K562 (cell line): ENCODE results near the gene ELF5. TPM values are rescaled to one million over a fixed set of nuclear protein-coding genes. Genes with fewer than 3 reads are reported as not detected.

Source experiments
- ATAC-seq: fragments of 200-7000 bp; cut with Tn5 transposase; 3 replicates; pipeline ENCODE4 v1.9.1; 2020; ENCODE audit warnings: moderate library complexity
- BruUV-seq: library from RNA; stranded (reverse); fragments of 400-500 nt; replicated peaks from 2 replicates; lab custom pipeline; 2021; lab: Mats Ljungman, UMichigan
- CTCF ChIA-PET: fragments of 300-600 bp; formaldehyde crosslinking; extraction: SDS; loops from one replicate; lab custom pipeline; 2021; ENCODE audit warnings: low intra/inter-chr PET ratio; lab: Yijun Ruan, JAX
- POLR2A ChIA-PET: fragments of 300-600, 350-650 bp; sonication (Branson Sonifier 250); formaldehyde crosslinking; extraction: SDS; loops from one replicate; lab custom pipeline; 2021; ENCODE audit warnings: antibody characterized with exemption, inconsistent platforms; lab: Yijun Ruan, JAX
- DNase-seq, 4 experiments: peaks; one replicate each; pipeline versions ENCODE4 v3.0.0 to v3.0.0-alpha.2; 2011 to 2018; ENCODE audit warnings: low spot score in 3 of 4, mixed read lengths in 3 of 4; ENCODE audit errors: extremely low read depth in 1 of 4
- FAIRE-seq: peaks from 2 replicates; lab custom pipeline; 2011; peaks lifted over from hg19 to GRCh38; lab: Jason Lieb, UNC
- H2AFZ ChIP-seq: 2 replicates; pipeline ENCODE4 v1.6.0; 2011; ENCODE audit warnings: low read depth, low read length, control low read depth, inconsistent platforms
- H3K27ac ChIP-seq: fragments of 200-600 bp; 3 replicates; pipeline ENCODE4 v1.8.0; 2011; ENCODE audit warnings: low read depth, mild to moderate bottlenecking, control low read depth, inconsistent platforms, low read length, moderate library complexity, mixed read lengths; ENCODE audit errors: extremely low read depth
- H3K27me3 ChIP-seq, 2 experiments: fragments of 300-600 bp in 1 of 2; 2 replicates in 1 of 2; 3 replicates in 1 of 2; pipeline versions ENCODE4 v1.6.0 to v1.8.0; 2011; ENCODE audit warnings: inconsistent platforms in 2 of 2, low read length in 2 of 2, mild to moderate bottlenecking in 1 of 2, mixed read lengths in 1 of 2, moderate library complexity in 1 of 2; ENCODE audit not compliant: control insufficient read depth in 2 of 2, insufficient read depth in 2 of 2
- H3K36me3 ChIP-seq: fragments of 300-600 bp; 3 replicates; pipeline ENCODE4 v1.8.0; 2011; ENCODE audit warnings: mild to moderate bottlenecking, low read length, inconsistent platforms; ENCODE audit not compliant: control insufficient read depth, insufficient read depth
- H3K4me1 ChIP-seq, 2 experiments: fragments of 200-600 bp in 1 of 2; replicated peaks in 1 of 2; 2 replicates in 1 of 2; 3 replicates in 1 of 2; pipeline versions ENCODE4 v1.5.1 to v1.8.0; 2011; ENCODE audit warnings: inconsistent platforms in 2 of 2, low read length in 2 of 2, mild to moderate bottlenecking in 1 of 2, mixed read lengths in 1 of 2, moderate library complexity in 1 of 2; ENCODE audit not compliant: control insufficient read depth in 2 of 2, insufficient read depth in 2 of 2
- H3K4me2 ChIP-seq: 2 replicates; pipeline ENCODE4 v1.6.1; 2011; ENCODE audit warnings: low read length, control low read depth, inconsistent platforms, mixed read lengths; ENCODE audit not compliant: insufficient read depth
- H3K4me3 ChIP-seq: fragments of 200-600 bp; sonication (generic), shearing (Covaris generic); 2 replicates; pipeline ENCODE4 v1.5.1; 2016; ENCODE audit warnings: control low read depth, inconsistent platforms
- H3K79me2 ChIP-seq: fragments of 200-600 bp; 3 replicates; pipeline ENCODE4 v1.8.0; 2011; ENCODE audit warnings: low read length, inconsistent platforms; ENCODE audit not compliant: control insufficient read depth, insufficient read depth
- H3K9ac ChIP-seq, 2 experiments: 2 replicates each; pipeline versions ENCODE4 v1.6.0 to v1.6.1; 2011; ENCODE audit warnings: low read depth in 2 of 2, low read length in 2 of 2, control low read depth in 1 of 2, inconsistent platforms in 1 of 2, mild to moderate bottlenecking in 1 of 2, mixed read lengths in 1 of 2; ENCODE audit not compliant: insufficient read depth in 1 of 2
- H3K9me1 ChIP-seq: one replicate; pipeline ENCODE4 v1.6.0; 2011; ENCODE audit warnings: inconsistent platforms, mild to moderate bottlenecking, low read length, moderate library complexity; ENCODE audit not compliant: control insufficient read depth, insufficient read depth
- H3K9me3 ChIP-seq: replicated peaks from 2 replicates; pipeline ENCODE4 v1.5.1; 2011; ENCODE audit warnings: low read depth, low read length, inconsistent platforms; ENCODE audit not compliant: control insufficient read depth, insufficient read depth
- H4K20me1 ChIP-seq: replicated peaks from 2 replicates; pipeline ENCODE4 v1.6.1; 2011; ENCODE audit warnings: low read length, inconsistent platforms, mixed read lengths; ENCODE audit not compliant: control insufficient read depth, insufficient read depth
- CBX3 ChIP-seq, 2 experiments: IDR thresholded peaks; 1 replicate in 1 of 2; 2 replicates in 1 of 2; pipeline ENCODE4 v1.6.1; 2012; ENCODE audit warnings: inconsistent platforms in 2 of 2, low read length in 2 of 2, borderline replicate concordance in 1 of 2, control low read depth in 1 of 2
- CBX5 ChIP-seq: IDR thresholded peaks from 2 replicates; pipeline ENCODE4 v1.6.1; 2014; ENCODE audit warnings: low read depth, borderline replicate concordance
- CXXC5 ChIP-seq: fragments of 250-450 bp; sonication (Bioruptor Pico); IDR thresholded peaks from 2 replicates; pipeline ENCODE4 v1.8.0; 2022; ENCODE audit warnings: inconsistent platforms, mild to moderate bottlenecking, moderate library complexity
- EWSR1 ChIP-seq: fragments of 450-650 bp; IDR thresholded peaks from 2 replicates; pipeline ENCODE4 v1.6.1; 2018; ENCODE audit warnings: borderline replicate concordance, mild to moderate bottlenecking, low read depth, moderate library complexity; ENCODE audit not compliant: partially characterized antibody
- FOXA3 ChIP-seq, 2 experiments: fragments of 450-650 bp in 1 of 2; sonication (generic) in 1 of 2; formaldehyde crosslinking; IDR thresholded peaks in 1 of 2; conservative IDR thresholded peaks in 1 of 2; 2 replicates each; pipeline versions ENCODE4 v1.4.0 to v1.8.0; 2020 to 2022; ENCODE audit warnings: mild to moderate bottlenecking in 2 of 2, missing genetic modification reagents in 1 of 2
- GABPB1 ChIP-seq: sonication (generic); formaldehyde crosslinking; IDR thresholded peaks from 2 replicates; pipeline ENCODE4 v1.8.0; 2022; ENCODE audit warnings: mild to moderate bottlenecking, missing genetic modification reagents
- GTF2A2 ChIP-seq: IDR thresholded peaks from 2 replicates; pipeline ENCODE4 v1.6.1; 2016; ENCODE audit warnings: mild to moderate bottlenecking, missing genetic modification characterization, missing compliant biosample characterization
- HDGF ChIP-seq: fragments of 450-650 bp; IDR thresholded peaks from 2 replicates; pipeline ENCODE4 v1.6.1; 2016
- KLF13 ChIP-seq: fragments of 450-650 bp; IDR thresholded peaks from 2 replicates; pipeline ENCODE4 v1.6.1; 2016; ENCODE audit warnings: missing genetic modification characterization, low read depth, mild to moderate bottlenecking, missing compliant biosample characterization, moderate library complexity, borderline replicate concordance
- MAFG ChIP-seq: fragments of 450-650 bp; conservative IDR thresholded peaks from 2 replicates; pipeline ENCODE4 v1.6.1; 2016; ENCODE audit warnings: missing genetic modification characterization, missing compliant biosample characterization
- NFATC3 ChIP-seq: fragments of 450-650 bp; IDR thresholded peaks from 2 replicates; pipeline ENCODE4 v1.6.1; 2017; ENCODE audit warnings: mild to moderate bottlenecking
- NFIC ChIP-seq: fragments of 450-650 bp; IDR thresholded peaks from 2 replicates; pipeline ENCODE4 v1.6.1; 2017; ENCODE audit warnings: mild to moderate bottlenecking, inconsistent platforms
- RHOXF2B ChIP-seq: fragments of 250-450 bp; sonication (Bioruptor Pico); conservative IDR thresholded peaks from 2 replicates; pipeline ENCODE4 v1.5.1; 2021
- SETDB1 ChIP-seq: IDR thresholded peaks from one replicate; pipeline ENCODE4 v1.6.1; 2012; ENCODE audit warnings: low read length, control low read depth, inconsistent platforms
- SOX6 ChIP-seq: fragments of 450-650 bp; IDR thresholded peaks from 2 replicates; pipeline ENCODE4 v1.6.1; 2014; ENCODE audit warnings: mild to moderate bottlenecking
- STAG1 ChIP-seq: sonication (generic); formaldehyde crosslinking; IDR thresholded peaks from 2 replicates; pipeline ENCODE4 v1.5.0; 2020; ENCODE audit warnings: missing genetic modification reagents, borderline replicate concordance
- ZBTB1 ChIP-seq: sonication (generic); formaldehyde crosslinking; IDR thresholded peaks from 2 replicates; pipeline ENCODE4 v1.8.1; 2023; ENCODE audit warnings: missing genetic modification reagents, low read depth, mild to moderate bottlenecking, borderline replicate concordance
- ZBTB12 ChIP-seq: fragments of 250-450 bp; sonication (Bioruptor Pico); IDR thresholded peaks from 2 replicates; pipeline ENCODE4 v1.4.0; 2020
- ZNF589 ChIP-seq: fragments of 200-800 bp; sonication (Bioruptor generic); IDR thresholded peaks from 2 replicates; pipeline ENCODE4 v1.6.1; 2016; ENCODE audit warnings: low read depth, missing genetic modification characterization, missing compliant biosample characterization
- WGBS: fragments of 100-300 bp; shearing (Covaris generic); methylation state at CpG from one replicate; pipeline ENCODE4 v1.1.6; 2016; ENCODE audit warnings: low coverage, mixed read lengths; ENCODE audit not compliant: insufficient coverage; ENCODE audit errors: missing lambda C conversion rate; 5-methylcytosine and 5-hydroxymethylcytosine counted together
- in situ Hi-C: fragments of 300-500 bp; cut with MboI; formaldehyde crosslinking; loops from 4 replicates; pipeline ENCODE4 v1.15.0; 2018; ENCODE audit warnings: inconsistent platforms, mixed read lengths
- intact Hi-C: fragments of 100-400 bp; cut with micrococcal nuclease; formaldehyde crosslinking; loops from 2 replicates; pipeline ENCODE4 v1.14.2; 2022
- polyA plus RNA-seq, 8 experiments: library from polyadenylated mRNA; depleted of rRNA in 4 of 8; stranded (reverse) in 5 of 8; unstranded in 3 of 8; fragments of >200 nt; fragmentation: Nextera tagmentation in 2 of 8; fragmentation: Illumina TruSeq in 1 of 8; extraction: Ambion mirVana in 2 of 8; extraction: Trizol in 1 of 8; gene quantifications; 2 replicates each; pipeline versions ENCODE4 v1.2.1 to v1.2.3, GENCODE V29; 2011 to 2014; ENCODE audit warnings: inconsistent platforms in 1 of 8, missing spikeins in 1 of 8
- total RNA-seq, 7 experiments: library from RNA; depleted of rRNA in 6 of 7; stranded (reverse); fragments of >200 nt in 6 of 7; fragmentation: Illumina TruSeq in 2 of 7; extraction: Trizol in 2 of 7; gene quantifications; 2 replicates each; pipeline versions ENCODE4 v1.2.1 to v1.2.3, GENCODE V29; 2011 to 2021; ENCODE audit warnings: low replicate concordance in 1 of 7
- TF ChIP-seq, protein P1 (sequence below): fragments of 150-350 bp; conservative IDR thresholded peaks from 2 replicates; pipeline ENCODE4 v1.6.1; 2014; ENCODE audit warnings: low read length

ELF5 gene
- total and polyA plus RNA-seq, 9 of the 15 experiments (the other 6 are each of a cell fraction or from before 2014, with no cell fraction given), result not detected

DNA sequence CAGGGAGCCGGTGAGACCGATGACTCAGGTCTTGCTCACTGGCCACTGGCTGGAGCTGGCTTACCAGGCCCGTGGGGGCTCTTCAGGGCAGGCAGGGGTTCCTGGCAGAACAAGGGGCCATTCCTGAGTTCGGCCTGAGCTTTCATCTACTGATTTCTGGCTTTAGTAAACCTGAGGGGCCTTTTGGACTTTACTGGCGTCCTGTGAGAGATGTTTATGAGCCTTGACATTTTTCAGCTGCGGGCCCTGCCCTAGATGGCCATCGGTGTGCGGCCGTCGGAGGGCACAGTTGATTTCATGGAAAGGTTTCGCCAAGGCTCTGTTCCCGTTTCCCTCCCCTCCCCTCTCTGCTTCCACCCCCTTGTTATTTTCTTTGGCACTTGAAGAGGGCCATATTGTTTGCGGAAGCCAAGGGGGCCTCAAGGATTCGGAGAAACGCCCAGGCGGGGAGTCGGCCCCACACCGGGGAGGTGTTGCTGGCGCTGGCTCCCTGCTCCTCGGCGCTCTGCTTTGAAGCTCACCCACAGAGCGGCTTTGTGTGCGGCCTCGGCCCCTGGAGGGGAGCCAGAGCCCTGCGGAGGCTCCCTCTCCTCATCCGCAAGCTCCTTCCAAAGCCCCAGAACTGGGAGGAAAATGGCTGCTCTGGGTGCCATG, 17.7 kb downstream of the ELF5 start:
- Histone ChIP-seq H2AFZ (no peak overlapping the region), H3K27ac (no peak overlapping the region), H3K4me2 (no peak overlapping the region), H3K9me1 (no peaks in the 10 kb centered on the region), H3K4me3 (no peak overlapping the region), H3K4me1 (peaks cover 0 to 4% of the 10 kb centered on the region in 2 experiments; a peak in 2 of 5 replicates), H3K9me3 (no peaks in the 10 kb centered on the region), H3K27me3 (peaks cover 8 to 33% of the 10 kb centered on the region in 2 experiments; a peak in 4 of 5 replicates), H3K79me2 (no peaks in the 10 kb centered on the region), H4K20me1 (0 out of 2 replicates have a peak, but pooled peaks cover 4% of the 10 kb centered on the region), H3K9ac (0 out of 4 replicates have a peak overlapping the region, but pooled peaks of 1 of the 2 experiments have one; percentile 15), H3K36me3 (no peaks in the 10 kb centered on the region)
- in situ Hi-C loops, result loop anchor here (25.0 kb wide), 1 partner anchor 684 kb away; no protein-coding TSS in a partner anchor
- ChIA-PET CTCF (no interaction called here), POLR2A (no interaction called here)
- TF ChIP-seq FOXA3 (CRISPR knock-in tag; conservative IDR thresholded peaks at IDR 0.05 in 1 of 2, IDR thresholded peaks at IDR 0.05 in 1 of 2) (no peak), RHOXF2B (no peak), CXXC5 (CRISPR knock-in tag) (no peak), ZNF589 (CRISPR knock-in tag) (no peak), EWSR1 (no peak), SOX6 (no peak), HDGF (no peak), STAG1 (no peak), GABPB1 (no peak), ZBTB1 (CRISPR knock-in tag) (no peak), ZBTB12 (CRISPR knock-in tag) (no peak), MAFG (tag) (no peak), GTF2A2 (tag) (no peak), NFIC (no peak), KLF13 (no peak), CBX3 (IDR thresholded peaks at IDR 0.05; ENCODE audit: borderline replicate concordance in 1 of 2, low read length in 2 of 2) (no peak), CBX5 (no peak), NFATC3 (no peak), SETDB1 (no peak)
- TF ChIP-seq, protein P1, sequence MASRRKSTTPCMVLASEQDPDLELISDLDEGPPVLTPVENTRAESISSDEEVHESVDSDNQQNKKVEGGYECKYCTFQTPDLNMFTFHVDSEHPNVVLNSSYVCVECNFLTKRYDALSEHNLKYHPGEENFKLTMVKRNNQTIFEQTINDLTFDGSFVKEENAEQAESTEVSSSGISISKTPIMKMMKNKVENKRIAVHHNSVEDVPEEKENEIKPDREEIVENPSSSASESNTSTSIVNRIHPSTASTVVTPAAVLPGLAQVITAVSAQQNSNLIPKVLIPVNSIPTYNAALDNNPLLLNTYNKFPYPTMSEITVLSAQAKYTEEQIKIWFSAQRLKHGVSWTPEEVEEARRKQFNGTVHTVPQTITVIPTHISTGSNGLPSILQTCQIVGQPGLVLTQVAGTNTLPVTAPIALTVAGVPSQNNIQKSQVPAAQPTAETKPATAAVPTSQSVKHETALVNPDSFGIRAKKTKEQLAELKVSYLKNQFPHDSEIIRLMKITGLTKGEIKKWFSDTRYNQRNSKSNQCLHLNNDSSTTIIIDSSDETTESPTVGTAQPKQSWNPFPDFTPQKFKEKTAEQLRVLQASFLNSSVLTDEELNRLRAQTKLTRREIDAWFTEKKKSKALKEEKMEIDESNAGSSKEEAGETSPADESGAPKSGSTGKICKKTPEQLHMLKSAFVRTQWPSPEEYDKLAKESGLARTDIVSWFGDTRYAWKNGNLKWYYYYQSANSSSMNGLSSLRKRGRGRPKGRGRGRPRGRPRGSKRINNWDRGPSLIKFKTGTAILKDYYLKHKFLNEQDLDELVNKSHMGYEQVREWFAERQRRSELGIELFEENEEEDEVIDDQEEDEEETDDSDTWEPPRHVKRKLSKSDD, result no peak
- DNase-seq (no peak), ATAC-seq (no peak), FAIRE-seq (no peak)
- intact Hi-C loops, result loop anchor here (10.0 kb wide), 1 partner anchor 501 kb away; no protein-coding TSS in a partner anchor
- WGBS, result 24% methylated on average over 20 of the region's 26 CpGs
- no TSS peak for BruUV-seq
